Activated T-helper 17 cell treated with anti-CD3 and anti-CD28 coated beads, Interleukin-2, amount 50 U/mL, for 72 hours (primary cell): Measurements from ENCODE around the gene AGAP5. TPM values are rescaled to one million over a fixed set of nuclear protein-coding genes. Genes with fewer than 3 reads are reported as not detected.
A peak's percentile ranks its signal among the peaks of the same experiment; 100 is the strongest.
"Not testable (repeated sequence)": the region's sequence is repeated elsewhere in the genome, so short reads cannot be mapped to it uniquely, and the experiment has no call there.

Experiments used
- ATAC-seq: fragments of 150-1000 bp; cut with Tn5 transposase; replicated peaks from 2 replicates; pipeline ENCODE4 v1.10.0; 2021; ENCODE audit warnings: mild to moderate bottlenecking, moderate library complexity
- H3K27ac Mint-ChIP-seq: one replicate; pipeline ENCODE4 v1.8.0; 2022; ENCODE audit warnings: mixed read lengths
- H3K27me3 Mint-ChIP-seq: one replicate; pipeline ENCODE4 v1.8.0; 2022; ENCODE audit warnings: mixed read lengths
- H3K36me3 Mint-ChIP-seq: one replicate; pipeline ENCODE4 v1.8.0; 2022; ENCODE audit warnings: low read depth, mild to moderate bottlenecking, mixed read lengths
- H3K4me1 Mint-ChIP-seq: one replicate; pipeline ENCODE4 v1.8.0; 2022; ENCODE audit warnings: mixed read lengths
- H3K4me3 Mint-ChIP-seq: one replicate; pipeline ENCODE4 v1.8.0; 2022; ENCODE audit warnings: mild to moderate bottlenecking, mixed read lengths
- H3K9me3 Mint-ChIP-seq: one replicate; pipeline ENCODE4 v1.8.0; 2022; ENCODE audit warnings: mixed read lengths
- total RNA-seq, 2 donors: library from RNA; stranded (reverse); gene quantifications; one replicate each; pipeline ENCODE4 v1.2.3, GENCODE V29; 2022

AGAP5 gene
- total RNA-seq, 2 donors from 2014 or later, result 6.3 to 7.2 TPM

DNA sequence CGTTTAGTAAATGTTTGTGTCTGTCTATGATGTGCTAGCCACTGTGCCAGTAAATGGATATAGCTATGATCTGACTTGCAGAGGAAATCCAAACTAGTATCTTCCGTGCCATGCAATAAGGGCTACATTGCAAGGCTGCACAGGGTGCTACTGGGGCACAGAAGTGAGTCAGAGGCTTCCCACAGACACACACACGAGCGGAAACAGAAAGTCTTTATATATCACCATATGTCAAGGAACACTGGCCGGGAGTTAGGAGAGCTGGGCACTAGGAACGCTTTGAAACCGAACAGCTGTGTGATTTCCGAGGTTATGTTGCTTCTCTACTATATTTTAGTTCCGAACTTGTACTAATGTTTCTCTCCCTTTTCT lies 31.9 kb upstream of the AGAP5 start:
- Mint-ChIP-seq H3K36me3 (peaks cover 47% of the 10 kb centered on the region), H3K27ac (peak overlapping the region; percentile 98), H3K4me3 (peak overlapping the region; percentile 98)
- H3K4me1 Mint-ChIP-seq, H3K9me3 Mint-ChIP-seq, H3K27me3 Mint-ChIP-seq: not testable (repeated sequence)
- peak; percentile 68 for ATAC-seq

DNA sequence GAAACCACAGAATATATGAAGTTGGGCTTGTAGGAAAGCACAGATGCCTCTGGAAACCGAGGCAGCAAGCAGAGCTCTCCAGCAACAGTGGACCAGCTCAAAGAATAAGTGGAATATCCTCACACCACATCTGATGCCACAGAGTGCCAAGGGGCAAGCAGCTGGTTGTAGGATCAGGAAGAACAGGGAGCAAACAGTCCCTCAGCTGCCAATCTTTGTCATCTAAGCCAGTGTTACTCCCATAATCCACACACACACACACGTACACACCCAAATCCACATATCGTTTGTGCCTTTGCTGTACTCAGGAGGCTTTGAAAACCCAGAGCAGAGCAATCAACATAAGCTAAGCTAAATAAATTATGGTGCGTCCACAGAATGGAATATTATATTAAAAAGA lies 25.6 kb upstream of the AGAP5 start:
- H3K4me1 Mint-ChIP-seq, result no peaks in the 10 kb centered on the region
- H3K27me3 Mint-ChIP-seq, result no peaks in the 10 kb centered on the region
- H3K4me3 Mint-ChIP-seq, result no peak overlapping the region
- H3K27ac Mint-ChIP-seq, result no peak overlapping the region
- no peak for ATAC-seq
- no peaks in the 10 kb centered on the region for H3K9me3 Mint-ChIP-seq
- peaks cover 94% of the 10 kb centered on the region for H3K36me3 Mint-ChIP-seq

DNA sequence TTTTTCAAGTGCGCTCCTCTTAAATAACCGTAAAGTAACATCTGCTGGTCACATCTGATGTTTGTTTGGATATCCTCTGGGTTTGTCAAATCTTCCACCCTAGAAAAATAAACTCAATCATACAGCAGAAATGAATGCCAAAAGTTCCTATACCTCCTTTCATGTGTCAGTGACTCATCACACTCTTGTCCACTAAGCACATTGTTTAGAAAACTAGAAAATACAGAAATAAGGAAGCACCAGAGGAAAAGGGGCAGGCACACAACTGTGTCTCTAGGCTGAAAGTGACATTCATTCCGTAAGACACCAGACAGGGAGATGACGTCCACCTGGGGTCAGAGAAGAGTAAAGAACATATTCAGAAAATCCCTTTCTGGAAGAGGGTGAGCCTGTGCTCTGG lies 22.7 kb upstream of the AGAP5 start:
- H3K4me3 Mint-ChIP-seq, H3K9me3 Mint-ChIP-seq, H3K27me3 Mint-ChIP-seq, H3K4me1 Mint-ChIP-seq, ATAC-seq, H3K27ac Mint-ChIP-seq: not testable (repeated sequence)
- H3K36me3 Mint-ChIP-seq, result peaks cover 91% of the 10 kb centered on the region

DNA sequence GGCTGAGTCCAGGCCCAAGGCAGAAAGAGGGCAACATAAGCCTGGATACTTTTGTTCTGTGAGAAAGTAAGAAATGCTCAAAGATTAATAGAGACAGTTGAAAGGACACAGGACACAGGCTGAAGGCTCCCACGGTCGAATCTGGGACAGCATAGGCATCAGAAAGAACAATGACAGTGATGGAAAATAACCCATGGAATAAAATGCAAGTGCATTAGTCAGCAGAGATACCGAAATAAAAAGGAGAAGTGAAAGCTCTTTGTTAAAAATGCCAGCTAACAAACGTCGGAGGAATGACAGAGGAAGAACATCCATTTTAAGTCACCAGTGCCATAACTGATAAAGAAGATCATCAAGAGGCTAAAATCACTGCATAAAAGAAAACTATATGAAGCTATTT lies 19.6 kb upstream of the AGAP5 start:
- Mint-ChIP-seq H3K27ac (no peak overlapping the region), H3K36me3 (peaks cover 84% of the 10 kb centered on the region)

DNA sequence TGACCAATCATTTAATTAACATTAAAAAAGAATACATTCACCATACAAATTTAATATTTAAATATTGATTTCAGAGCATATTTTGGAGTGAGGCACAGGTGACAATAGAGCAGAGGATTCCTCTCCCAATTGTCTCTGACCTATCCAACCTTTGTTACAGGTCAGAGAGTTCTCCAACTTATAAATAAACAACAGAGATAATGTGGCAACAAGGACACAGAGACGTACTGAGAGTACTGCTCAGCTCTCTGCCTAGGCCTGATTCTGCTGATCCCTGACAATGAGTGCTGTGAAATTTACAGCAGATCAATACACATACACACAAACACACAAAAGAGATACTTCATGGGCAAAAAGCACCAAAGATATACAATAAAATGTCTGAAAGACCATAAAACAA lies 18.3 kb upstream of the AGAP5 start:
- Mint-ChIP-seq H3K9me3 (no peaks in the 10 kb centered on the region), H3K4me1 (no peaks in the 10 kb centered on the region), H3K4me3 (no peak overlapping the region), H3K27me3 (no peaks in the 10 kb centered on the region), H3K36me3 (peaks cover 81% of the 10 kb centered on the region), H3K27ac (no peak overlapping the region)
- no peak for ATAC-seq

More for the DNA sequence above, 19.6 kb upstream of the AGAP5 start:
- Mint-ChIP-seq H3K9me3 (no peaks in the 10 kb centered on the region), H3K4me1 (no peaks in the 10 kb centered on the region), H3K27me3 (no peaks in the 10 kb centered on the region), H3K4me3 (no peak overlapping the region)
- ATAC-seq, result no peak

DNA sequence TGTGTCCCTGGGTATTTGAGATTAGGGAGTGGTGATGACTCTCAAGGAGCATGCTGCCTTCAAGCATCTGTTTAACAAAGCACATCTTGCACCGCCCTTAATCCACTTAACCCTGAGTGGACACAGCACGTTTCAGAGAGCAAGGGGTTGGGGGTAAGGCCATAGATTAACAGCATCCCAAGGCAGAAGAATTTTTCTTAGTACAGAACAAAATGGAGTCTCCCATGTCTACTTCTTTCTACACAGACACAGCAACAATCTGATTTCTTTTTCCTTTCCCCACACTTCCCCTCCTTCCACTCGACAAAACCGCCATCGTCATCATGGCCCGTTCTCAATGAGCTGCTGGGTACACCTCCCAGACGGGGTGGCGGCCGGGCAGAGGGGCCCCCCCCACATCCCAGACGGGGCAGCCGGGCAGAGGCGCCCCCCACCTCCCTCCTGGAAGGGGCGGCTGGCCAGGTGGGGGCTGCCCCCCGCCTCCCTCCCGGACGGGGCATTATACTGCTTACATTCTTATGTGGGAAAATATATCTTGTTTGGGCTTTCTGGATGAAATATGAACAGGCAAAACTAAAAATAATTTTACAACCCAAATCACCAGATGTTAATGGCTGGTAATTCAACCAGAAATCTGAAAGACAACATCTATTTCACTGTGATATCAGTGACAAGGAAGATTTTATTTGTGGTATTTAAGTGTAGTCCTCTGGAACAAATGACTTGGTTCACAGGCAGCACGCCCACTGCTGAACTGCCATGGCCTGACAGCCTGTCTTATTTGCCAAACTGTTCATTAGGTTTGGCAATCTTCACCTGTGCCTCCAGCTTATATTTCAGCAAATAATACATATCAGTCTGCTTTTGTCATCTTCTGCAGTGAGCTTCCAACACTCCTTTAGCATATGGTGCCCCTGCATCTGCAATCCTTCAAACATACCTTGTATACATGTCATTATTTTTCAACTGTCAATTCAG lies 17.6 kb upstream of the AGAP5 start:
- H3K9me3 Mint-ChIP-seq, H3K4me3 Mint-ChIP-seq, H3K4me1 Mint-ChIP-seq, H3K27ac Mint-ChIP-seq, ATAC-seq, H3K27me3 Mint-ChIP-seq: not testable (repeated sequence)
- peaks cover 81% of the 10 kb centered on the region for H3K36me3 Mint-ChIP-seq

DNA sequence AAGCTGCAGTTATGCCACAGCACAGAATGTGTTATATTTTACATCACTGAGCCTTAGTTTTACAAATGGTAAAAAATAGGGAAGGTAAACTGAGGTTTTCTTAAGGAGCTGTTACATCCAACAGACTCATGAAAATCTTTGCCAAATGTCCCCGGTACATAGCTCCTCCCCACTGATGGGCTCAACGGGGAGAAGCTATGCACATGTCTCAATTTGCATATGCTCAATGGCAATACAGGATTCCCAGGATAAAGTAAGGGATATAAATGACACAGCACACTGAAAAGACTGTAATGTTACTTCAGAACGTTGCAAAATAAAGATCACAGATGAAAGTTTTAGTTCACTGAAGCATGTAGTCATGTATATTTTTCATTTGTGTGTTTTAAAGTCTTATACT lies 16.6 kb upstream of the AGAP5 start:
- H3K9me3 Mint-ChIP-seq, H3K4me1 Mint-ChIP-seq, H3K27ac Mint-ChIP-seq, H3K27me3 Mint-ChIP-seq, H3K4me3 Mint-ChIP-seq, ATAC-seq: not testable (repeated sequence)
- H3K36me3 Mint-ChIP-seq, result peaks cover 78% of the 10 kb centered on the region

DNA sequence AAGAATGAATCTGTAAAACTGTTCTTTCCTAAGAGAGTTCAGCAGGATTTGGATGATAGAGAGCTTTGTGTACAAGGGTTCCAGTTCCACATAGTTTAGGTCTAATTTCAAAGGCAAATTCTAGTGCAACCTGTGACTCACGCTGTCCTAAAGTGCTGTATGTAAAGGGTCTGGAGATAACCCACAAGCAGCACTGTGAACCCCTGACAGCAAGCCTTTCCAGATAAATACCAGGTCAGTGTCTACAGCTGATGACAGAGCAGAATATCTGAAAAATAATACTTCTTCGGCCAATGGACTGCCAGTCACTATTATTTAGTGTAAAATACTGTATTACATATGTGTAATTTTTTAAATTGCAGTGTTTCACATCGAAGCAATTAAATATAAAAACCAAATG lies 16.0 kb upstream of the AGAP5 start:
- not testable (repeated sequence) for H3K27ac Mint-ChIP-seq, H3K4me1 Mint-ChIP-seq, H3K9me3 Mint-ChIP-seq, H3K27me3 Mint-ChIP-seq, H3K4me3 Mint-ChIP-seq, ATAC-seq
- H3K36me3 Mint-ChIP-seq, result peaks cover 72% of the 10 kb centered on the region

DNA sequence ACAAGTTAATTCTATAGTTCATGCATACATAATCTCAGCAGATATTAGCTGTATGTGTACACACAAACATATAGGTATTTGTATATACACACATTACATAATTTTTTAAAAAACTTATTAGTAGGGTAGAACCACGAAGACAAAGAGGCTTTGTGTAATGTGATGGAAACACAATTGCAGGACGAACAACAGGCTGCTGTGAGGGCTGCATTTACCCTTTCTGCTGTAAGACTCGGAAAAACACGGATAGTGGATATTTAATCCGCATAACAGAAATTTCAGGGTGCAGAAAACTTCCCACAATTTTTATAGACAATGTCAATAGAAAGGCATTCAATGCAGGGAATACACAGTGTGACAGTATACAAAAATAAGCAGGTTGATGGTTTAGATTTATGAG lies 13.8 kb upstream of the AGAP5 start:
- H3K9me3 Mint-ChIP-seq, H3K4me3 Mint-ChIP-seq, ATAC-seq, H3K27ac Mint-ChIP-seq, H3K27me3 Mint-ChIP-seq, H3K4me1 Mint-ChIP-seq: not testable (repeated sequence)
- H3K36me3 Mint-ChIP-seq, result peaks cover 50% of the 10 kb centered on the region

DNA sequence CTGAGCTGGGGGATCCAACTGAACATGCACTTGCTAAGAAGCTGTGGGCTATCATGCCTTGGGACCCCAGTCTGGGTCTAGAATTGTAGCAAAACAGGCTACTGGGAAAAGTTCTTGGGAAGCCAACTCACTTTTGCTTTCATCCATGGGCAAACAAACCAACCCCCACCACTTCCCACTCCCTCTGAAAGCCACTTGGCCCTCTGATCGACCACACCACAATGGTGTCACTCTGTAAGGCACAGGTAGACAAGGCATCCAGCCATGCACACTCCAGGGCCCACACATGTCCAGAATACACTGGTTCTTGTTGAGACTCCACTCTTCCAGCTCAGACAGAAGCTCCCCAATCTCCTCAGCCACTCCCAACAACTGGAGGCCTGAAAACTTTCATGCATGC lies 10.2 kb upstream of the AGAP5 start:
- H3K27ac Mint-ChIP-seq, H3K4me3 Mint-ChIP-seq, H3K27me3 Mint-ChIP-seq, H3K9me3 Mint-ChIP-seq, H3K4me1 Mint-ChIP-seq, ATAC-seq: not testable (repeated sequence)
- H3K36me3 Mint-ChIP-seq, result peaks cover 52% of the 10 kb centered on the region

DNA sequence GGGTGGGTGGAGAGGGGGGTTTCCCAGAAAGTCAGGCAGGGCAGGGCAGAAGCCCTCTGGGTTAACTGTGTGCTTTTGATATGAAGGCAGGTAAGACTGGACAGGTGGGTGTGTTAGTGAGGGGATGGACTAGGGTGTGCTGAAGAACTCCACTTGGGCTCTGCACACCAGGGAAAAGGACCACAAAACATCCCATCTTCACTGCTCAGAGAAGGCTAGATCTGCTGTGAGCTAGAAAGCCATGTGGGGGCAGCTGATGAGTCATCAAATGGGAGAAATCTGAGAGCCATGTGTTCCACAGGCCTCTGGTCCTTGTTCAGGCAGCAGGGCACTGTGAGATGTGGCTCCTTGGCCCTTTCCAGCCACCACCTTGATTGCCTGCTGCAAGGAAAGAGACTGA lies 9.7 kb upstream of the AGAP5 start:
- peaks cover 51% of the 10 kb centered on the region for H3K36me3 Mint-ChIP-seq
- H3K4me3 Mint-ChIP-seq, ATAC-seq, H3K27ac Mint-ChIP-seq, H3K27me3 Mint-ChIP-seq, H3K4me1 Mint-ChIP-seq, H3K9me3 Mint-ChIP-seq: not testable (repeated sequence)

DNA sequence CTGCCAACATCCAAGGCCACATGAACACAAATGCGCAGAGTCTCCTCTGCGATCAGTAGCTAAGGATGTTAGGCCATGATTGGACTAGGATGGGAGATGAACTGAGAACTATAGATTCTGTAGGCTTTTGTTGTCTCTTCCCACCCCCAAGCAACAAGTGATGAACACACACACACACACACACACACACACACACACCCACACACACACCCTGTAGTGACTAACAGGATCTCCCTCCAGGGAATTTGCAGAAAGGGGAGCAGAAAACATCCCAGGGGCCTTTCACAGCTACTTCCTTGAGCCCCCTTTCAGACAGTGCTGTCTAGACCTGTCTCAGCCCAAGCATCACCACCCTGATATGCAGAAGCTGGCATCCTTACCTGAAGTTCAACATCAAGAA lies 8.6 kb upstream of the AGAP5 start:
- H3K4me1 Mint-ChIP-seq, H3K9me3 Mint-ChIP-seq, H3K27me3 Mint-ChIP-seq, ATAC-seq, H3K27ac Mint-ChIP-seq, H3K4me3 Mint-ChIP-seq: not testable (repeated sequence)
- peaks cover 52% of the 10 kb centered on the region for H3K36me3 Mint-ChIP-seq

DNA sequence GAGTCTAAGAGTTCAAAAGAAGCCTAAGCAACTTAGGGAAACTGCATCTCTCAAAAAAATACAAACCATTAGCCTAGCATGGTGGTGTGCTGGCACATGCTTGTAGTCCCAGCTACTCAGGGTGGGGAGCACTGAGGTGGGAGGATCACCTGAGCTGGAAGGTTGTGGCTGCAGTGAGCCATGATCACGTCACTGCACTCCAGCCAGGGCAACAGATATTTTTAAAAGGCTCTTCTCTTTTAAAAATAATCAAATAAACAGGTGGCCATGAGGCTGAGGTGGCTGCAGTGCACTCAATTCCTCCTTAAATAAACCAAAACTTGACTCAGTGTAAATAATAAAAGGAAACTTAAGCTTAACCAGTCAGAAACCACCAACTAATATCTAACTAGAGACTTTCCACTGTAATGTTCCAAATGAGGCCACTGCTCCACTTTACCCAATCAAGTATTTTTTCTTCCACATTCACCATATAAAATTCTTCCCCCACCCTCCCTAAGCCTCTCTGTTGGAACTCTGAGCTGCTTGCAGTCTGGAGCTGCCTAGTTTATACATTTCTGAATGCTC lies 7.7 kb upstream of the AGAP5 start:
- not testable (repeated sequence) for H3K27ac Mint-ChIP-seq, H3K4me3 Mint-ChIP-seq, ATAC-seq, H3K9me3 Mint-ChIP-seq, H3K4me1 Mint-ChIP-seq, H3K27me3 Mint-ChIP-seq
- H3K36me3 Mint-ChIP-seq, result peaks cover 53% of the 10 kb centered on the region

DNA sequence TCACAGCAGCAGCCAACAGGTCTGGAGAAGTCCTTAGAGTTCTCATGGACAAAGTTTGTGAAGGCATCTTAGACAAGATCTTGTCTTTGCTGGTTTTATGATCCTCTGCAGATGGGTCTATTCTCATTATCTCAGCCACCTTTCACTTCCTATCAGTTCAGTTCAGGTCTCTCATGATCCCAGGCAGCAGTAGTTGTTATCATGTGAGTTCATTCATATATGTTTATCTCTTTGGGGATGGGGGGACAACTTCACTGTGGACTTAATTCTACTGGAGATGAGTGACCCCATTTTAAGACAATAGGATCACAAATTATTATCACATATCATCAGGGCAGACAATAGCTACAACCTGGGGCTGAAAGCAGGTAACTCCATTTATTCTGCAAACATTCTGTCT lies 6.0 kb upstream of the AGAP5 start:
- not testable (repeated sequence) for H3K4me1 Mint-ChIP-seq, ATAC-seq, H3K27ac Mint-ChIP-seq, H3K9me3 Mint-ChIP-seq, H3K4me3 Mint-ChIP-seq, H3K27me3 Mint-ChIP-seq
- peaks cover 49% of the 10 kb centered on the region for H3K36me3 Mint-ChIP-seq

DNA sequence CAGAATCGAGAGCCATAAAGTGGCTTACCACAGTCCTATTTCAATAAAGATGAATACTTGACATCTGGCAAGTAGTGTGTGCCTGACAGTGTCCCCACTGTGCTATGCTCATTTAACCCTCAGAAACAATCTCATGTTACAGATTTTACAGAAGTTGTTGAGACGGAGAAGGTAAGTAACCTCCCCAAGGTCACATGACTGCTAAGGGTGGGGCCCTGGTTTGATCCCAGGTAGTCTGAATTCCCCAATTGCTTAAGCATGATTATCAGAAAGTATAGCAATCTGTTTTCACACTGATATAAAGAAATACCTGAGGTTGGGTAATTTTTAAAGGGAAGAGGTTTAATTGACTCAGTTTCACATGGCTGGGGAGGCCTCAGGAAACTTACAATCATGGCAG lies 910 bp upstream of the AGAP5 start:
- H3K4me1 Mint-ChIP-seq, ATAC-seq, H3K27me3 Mint-ChIP-seq, H3K27ac Mint-ChIP-seq, H3K4me3 Mint-ChIP-seq, H3K9me3 Mint-ChIP-seq: not testable (repeated sequence)
- peaks cover 37% of the 10 kb centered on the region for H3K36me3 Mint-ChIP-seq
